Psoas muscle (tissue), 8 donors: ENCODE measurements around the gene ZSCAN2. TPM values are rescaled to one million over a fixed set of nuclear protein-coding genes. Genes with fewer than 3 reads are reported as not detected.
A peak's percentile ranks its signal among the peaks of the same experiment; 100 is the strongest.

ENCODE experiments used
- ATAC-seq, 4 donors: fragments of 200-7000 bp; cut with Tn5 transposase; one replicate each; pipeline ENCODE4 v1.9.1; 2020; ENCODE audit warnings: moderate library complexity in 3 of 4, mild to moderate bottlenecking in 2 of 4
- DNase-seq, 2 donors: peaks; one replicate each; pipeline ENCODE4 v3.0.0-alpha.2; 2020
- H3K27ac ChIP-seq: fragments of 200-600 bp; one replicate; pipeline ENCODE4 v1.8.0; 2022
- H3K27me3 ChIP-seq, 3 donors: fragments of 200-600 bp in 1 of 3; one replicate each; pipeline versions ENCODE4 v1.6.1 to v1.8.0; 2013 to 2022; ENCODE audit warnings: low read length in 2 of 3, mild to moderate bottlenecking in 2 of 3, moderate library complexity in 1 of 3; ENCODE audit not compliant: insufficient read depth in 3 of 3
- H3K36me3 ChIP-seq, 2 donors: fragments of 200-600 bp in 1 of 2; one replicate each; pipeline versions ENCODE4 v1.6.1 to v1.8.0; 2013 to 2022; ENCODE audit warnings: low read depth in 1 of 2, mild to moderate bottlenecking in 1 of 2, moderate library complexity in 1 of 2; ENCODE audit not compliant: insufficient read depth in 1 of 2
- H3K4me1 ChIP-seq: fragments of 200-600 bp; one replicate; pipeline ENCODE4 v1.8.0; 2022
- H3K4me3 ChIP-seq: fragments of 200-600 bp; one replicate; pipeline ENCODE4 v1.8.0; 2022; ENCODE audit warnings: mild to moderate bottlenecking
- H3K9me3 ChIP-seq: fragments of 200-600 bp; one replicate; pipeline ENCODE4 v1.8.0; 2022
- CTCF ChIP-seq: fragments of 200-600 bp; IDR thresholded peaks from one replicate; pipeline ENCODE4 v1.8.0; 2022; ENCODE audit warnings: antibody characterized with exemption
- WGBS, 3 donors: extraction: QIAGEN DNeasy Blood & Tissue Kit; methylation state at CpG; one replicate each; pipeline versions ENCODE4 v1.1.6 to v1.1.7; 2013; 5-methylcytosine and 5-hydroxymethylcytosine counted together
- intact Hi-C, 2 donors: fragments of 100-400 bp; cut with DNase I; formaldehyde crosslinking; loops; one replicate each; pipeline versions ENCODE4 v1.11.0 to v1.14.2; 2022
- polyA plus RNA-seq, 3 donors: library from polyadenylated mRNA; stranded (reverse); fragments of 200-250 nt; gene quantifications; one replicate each; pipeline ENCODE4 v1.2.3, GENCODE V29; 2013
- total RNA-seq, 4 donors: library from RNA; stranded (reverse); fragmentation: NEBNext Ultra II Directional in 2 of 4; extraction: Animal tissue kit (Norgen Biotek cat#: 25700) in 2 of 4; gene quantifications; one replicate each; pipeline versions ENCODE4 v1.2.1 to v1.2.4, GENCODE V29; 2021 to 2023
- donor health status: healthy with polysubstance abuse.
- donor health status: DM: no; HTN: no; CAD: no; lungs with moderate emphysema.
- donor health status: Bipolar disorder and iron deficiency.
- donor health status: healthy.
- donor health status: DM: yes; HTN: yes; CAD: no.
- donor health status: DM: no; HTN: no; CAD: no.
- donor health status: DM: no; HTN: no; CAD: no.
- donor health status: DM: yes; HTN: yes; CAD: no.

Gene ZSCAN2
- total and polyA plus RNA-seq, 7 donors, result 3.3 to 9.6 (median 4.4) TPM

- H3K4me1 ChIP-seq, result no peaks in the 10 kb centered on the region
- H3K27ac ChIP-seq, result no peak overlapping the region
Observed at GRCh38 chr15:84598993-84599392, 1.8 kb upstream of the ZSCAN2 start.

GRCh38 chr15:84599906-84600305 lies 903 bp upstream of the ZSCAN2 start:
- Histone ChIP-seq H3K4me1 (no peaks in the 10 kb centered on the region), H3K27ac (no peak overlapping the region), H3K9me3 (no peaks in the 10 kb centered on the region), H3K27me3 (no peaks in the 10 kb centered on the region), H3K4me3 (peak overlapping the region; percentile 100), H3K36me3 (peaks cover 0 to 10% of the 10 kb centered on the region in 2 donors)
- no peak for ATAC-seq
- no peak for DNase-seq
- intact Hi-C loops, result loop anchor here (2.0 to 10.0 kb wide), 6 partner anchors 31 to 692 kb away; partner anchors contain the start of genes SEC11A (in 1 of the 2), WDR73 (in 1 of the 2) and ZNF592 (in 1 of the 2)
- 68 to 74% (median 72%) methylated on average over 10 of the region's 10 CpGs for WGBS, 3 donors
- TF ChIP-seq CTCF, result no peak

More at GRCh38 chr15:84598993-84599392, 1.8 kb upstream of the ZSCAN2 start:
- peak in 1 of 4 donors; percentile 29 for ATAC-seq
- H3K9me3 ChIP-seq, result no peaks in the 10 kb centered on the region
- WGBS, 3 donors, result 86 to 89% (median 89%) methylated on average over 1 of the region's 1 CpG
- DNase-seq, result no peak
- no peak overlapping the region for H3K4me3 ChIP-seq
- no peaks in the 10 kb centered on the region for H3K27me3 ChIP-seq
- H3K36me3 ChIP-seq, result peaks cover 0 to 3% of the 10 kb centered on the region in 2 donors
- peak; percentile 63 for TF ChIP-seq CTCF
- intact Hi-C loops, result loop anchor here in 1 of 2 donors (2.0 to 10.0 kb wide), 3 partner anchors 38 to 693 kb away; partner anchors contain the start of gene ZNF592

GRCh38 chr15:84600331-84600686 lies 500 bp upstream of the ZSCAN2 start:
- no peak for TF ChIP-seq CTCF
- Histone ChIP-seq H3K4me3 (peak overlapping the region; percentile 100), H3K9me3 (no peaks in the 10 kb centered on the region), H3K4me1 (no peaks in the 10 kb centered on the region), H3K27ac (peak overlapping the region; percentile 82), H3K27me3 (no peaks in the 10 kb centered on the region), H3K36me3 (peaks cover 0 to 10% of the 10 kb centered on the region in 2 donors)
- peak; percentile 87 to 92 for DNase-seq
- intact Hi-C loops, result loop anchor here (2.0 to 10.0 kb wide), 3 partner anchors 30 to 114 kb away; partner anchors contain the start of genes SEC11A (in 1 of the 2) and WDR73 (in 1 of the 2)
- peak; percentile 79 to 89 (median 87) for ATAC-seq
- 0 to 1% (median 0%) methylated on average over 20 of the region's 20 CpGs for WGBS, 3 donors

- H3K9me3 ChIP-seq, result no peaks in the 10 kb centered on the region
- H3K27me3 ChIP-seq, result no peaks in the 10 kb centered on the region
- H3K27ac ChIP-seq, result peak overlapping the region; percentile 82
- H3K4me1 ChIP-seq, result no peaks in the 10 kb centered on the region
- peaks cover 0 to 19% of the 10 kb centered on the region in 2 donors for H3K36me3 ChIP-seq
- no peak for TF ChIP-seq CTCF
- DNase-seq, result no peak
- peak overlapping the region; percentile 100 for H3K4me3 ChIP-seq
- intact Hi-C loops, result loop anchor here (2.0 to 10.0 kb wide), 3 partner anchors 29 to 113 kb away; partner anchors contain the start of genes SEC11A (in 1 of the 2) and WDR73 (in 1 of the 2)
- WGBS, 3 donors, result 11 to 14% (median 12%) methylated on average over 6 of the region's 6 CpGs
- ATAC-seq, result no peak
Observed at GRCh38 chr15:84601555-84601838, 688 bp downstream of the ZSCAN2 start.
